GM23248 (cell line): ENCODE data around the gene FABP1.

Source experiments
- EZH2 ChIP-seq: fragments of 200-600 bp; sonication (generic); IDR thresholded peaks from 2 replicates; pipeline ENCODE4 v1.6.1; 2018; ENCODE audit warnings: antibody characterized with exemption, mild to moderate bottlenecking; ENCODE audit not compliant: insufficient read depth, poor library complexity, severe bottlenecking
- EZH2phosphoT487 ChIP-seq: fragments of 200-600 bp; sonication (generic); IDR thresholded peaks from 2 replicates; pipeline ENCODE4 v1.6.1; 2018; ENCODE audit warnings: antibody characterized with exemption, moderate library complexity, mild to moderate bottlenecking, low read depth; ENCODE audit not compliant: insufficient read depth

DNA sequence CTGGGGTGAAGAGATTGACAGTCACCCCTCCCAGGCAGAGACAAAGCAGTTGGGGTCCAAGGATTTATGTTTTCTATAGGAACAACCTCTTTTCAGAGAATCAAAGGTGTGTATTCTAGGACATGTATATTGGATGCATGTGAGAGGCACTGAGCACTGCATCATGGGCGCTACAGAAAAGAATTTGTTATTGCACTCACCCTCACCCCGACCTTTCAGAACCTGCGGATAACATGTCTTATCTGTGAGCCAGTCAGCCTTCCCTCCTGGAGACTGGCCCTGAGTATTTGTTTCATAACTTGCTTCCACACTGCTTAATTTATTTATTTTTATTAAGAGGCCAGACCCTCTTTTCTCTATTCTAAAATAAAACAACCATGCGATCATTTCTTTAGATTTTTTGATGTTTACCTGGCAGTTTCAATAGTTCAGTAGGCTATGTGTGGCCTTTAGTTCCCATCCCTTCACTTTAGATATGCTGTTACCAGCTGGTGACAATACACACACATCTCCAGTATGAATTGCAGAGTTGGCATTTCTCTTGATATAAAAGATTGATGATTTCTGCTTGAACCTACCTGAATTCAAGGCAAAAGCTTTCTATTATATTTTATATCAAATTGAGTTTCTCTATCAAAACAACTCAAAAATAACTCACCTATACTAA lies 29.8 kb downstream of the FABP1 start:
- TF ChIP-seq EZH2: no peak
- TF ChIP-seq EZH2phosphoT487: no peak
